ENCODE data around the gene GADL1.

GADL1 gene

GRCh38 chr3:30696403-30696819 lies 198.1 kb downstream of the GADL1 start:
- Histone ChIP-seq H3K9me3 (replicated peaks; ENCODE audit: insufficient read depth, low read length) (no peaks in the 10 kb centered on the region), H3K27me3 (replicated peaks; ENCODE audit: insufficient read depth, low read length) (no peaks in the 10 kb centered on the region), H3K79me2 (ENCODE audit: low read length) (no peaks in the 10 kb centered on the region), H3K4me2 (ENCODE audit: low read depth, low read length) (0 out of 2 replicates have a peak overlapping the region, but pooled peaks have one; percentile 7), H2AFZ (ENCODE audit: low read length) (no peak overlapping the region), H3K36me3 (replicated peaks; ENCODE audit: insufficient read depth, low read length) (no peaks in the 10 kb centered on the region), H3K4me1 (ENCODE audit: low read length) (peaks cover 10% of the 10 kb centered on the region), H3K4me3 (ENCODE audit: low read length) (no peak overlapping the region), H3K27ac (ENCODE audit: low read length) (no peak overlapping the region), H3K9ac (ENCODE audit: low read length) (no peak overlapping the region), H4K20me1 (ENCODE audit: insufficient read depth, low read length) (no peaks in the 10 kb centered on the region), H3F3A (ENCODE audit: insufficient read depth, low read length) (no peaks in the 10 kb centered on the region), H3K9me2 (replicated peaks; ENCODE audit: insufficient read depth, low read length) (no peaks in the 10 kb centered on the region)
- no peak for DNase-seq
- TF ChIP-seq EZH2 (optimal IDR thresholded peaks at IDR 0.05; ENCODE audit: low read depth, low read length) (no peak), EZH2phosphoT487 (IDR thresholded peaks at IDR 0.05; ENCODE audit: low read length) (no peak), CTCF (IDR thresholded peaks at IDR 0.05; ENCODE audit: low read length) (no peak)

GRCh38 chr3:30695302-30696061 lies 199.0 kb downstream of the GADL1 start:
- no peak for DNase-seq
- Histone ChIP-seq H3K36me3 (replicated peaks; ENCODE audit: insufficient read depth, low read length) (no peaks in the 10 kb centered on the region), H2AFZ (ENCODE audit: low read length) (no peak overlapping the region), H3K4me3 (ENCODE audit: low read length) (no peak overlapping the region), H3F3A (ENCODE audit: insufficient read depth, low read length) (no peaks in the 10 kb centered on the region), H3K79me2 (ENCODE audit: low read length) (no peaks in the 10 kb centered on the region), H3K27me3 (replicated peaks; ENCODE audit: insufficient read depth, low read length) (no peaks in the 10 kb centered on the region), H3K9me2 (replicated peaks; ENCODE audit: insufficient read depth, low read length) (no peaks in the 10 kb centered on the region), H4K20me1 (ENCODE audit: insufficient read depth, low read length) (no peaks in the 10 kb centered on the region), H3K9me3 (replicated peaks; ENCODE audit: insufficient read depth, low read length) (no peaks in the 10 kb centered on the region), H3K27ac (ENCODE audit: low read length) (no peak overlapping the region), H3K4me2 (ENCODE audit: low read depth, low read length) (no peak overlapping the region), H3K4me1 (ENCODE audit: low read length) (peaks cover 10% of the 10 kb centered on the region), H3K9ac (ENCODE audit: low read length) (no peak overlapping the region)
- TF ChIP-seq EZH2phosphoT487 (IDR thresholded peaks at IDR 0.05; ENCODE audit: low read length) (no peak), CTCF (IDR thresholded peaks at IDR 0.05; ENCODE audit: low read length) (no peak), EZH2 (optimal IDR thresholded peaks at IDR 0.05; ENCODE audit: low read depth, low read length) (no peak)

DNA sequence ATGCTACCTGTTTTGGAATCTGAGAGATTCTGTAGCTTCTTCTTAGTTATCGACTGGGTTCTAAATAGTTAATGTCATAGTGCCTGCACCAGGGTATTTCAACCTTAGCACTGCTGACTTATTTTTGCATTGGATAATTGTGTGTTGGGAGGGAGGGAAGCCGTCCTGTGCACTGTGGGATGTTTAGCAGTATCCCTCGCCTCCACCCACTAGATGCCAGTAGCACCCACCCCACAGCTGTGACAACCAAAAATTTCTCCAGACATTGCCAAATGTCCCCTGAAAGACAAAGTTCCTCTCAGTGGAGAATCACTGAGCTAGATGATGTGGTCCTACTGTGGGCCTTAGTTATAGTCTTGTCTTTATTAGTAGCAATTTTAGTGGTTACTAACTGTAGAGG lies 199.8 kb downstream of the GADL1 start:
- H3K4me2 ChIP-seq (ENCODE audit: low read depth, low read length) = no peak overlapping the region
- no peaks in the 10 kb centered on the region for H3K9me2 ChIP-seq (replicated peaks; ENCODE audit: insufficient read depth, low read length)
- no peaks in the 10 kb centered on the region for H3F3A ChIP-seq (ENCODE audit: insufficient read depth, low read length)
- H3K27me3 ChIP-seq (replicated peaks; ENCODE audit: insufficient read depth, low read length) = no peaks in the 10 kb centered on the region
- no peaks in the 10 kb centered on the region for H4K20me1 ChIP-seq (ENCODE audit: insufficient read depth, low read length)
- H3K79me2 ChIP-seq (ENCODE audit: low read length) = no peaks in the 10 kb centered on the region
- H2AFZ ChIP-seq (ENCODE audit: low read length) = no peak overlapping the region
- no peak overlapping the region for H3K4me3 ChIP-seq (ENCODE audit: low read length)
- TF ChIP-seq CTCF (IDR thresholded peaks at IDR 0.05; ENCODE audit: low read length) = no peak
- TF ChIP-seq EZH2 (optimal IDR thresholded peaks at IDR 0.05; ENCODE audit: low read depth, low read length) = no peak
- TF ChIP-seq EZH2phosphoT487 (IDR thresholded peaks at IDR 0.05; ENCODE audit: low read length) = no peak
- no peak overlapping the region for H3K9ac ChIP-seq (ENCODE audit: low read length)
- no peak overlapping the region for H3K27ac ChIP-seq (ENCODE audit: low read length)
- DNase-seq = no peak
- no peaks in the 10 kb centered on the region for H3K36me3 ChIP-seq (replicated peaks; ENCODE audit: insufficient read depth, low read length)
- H3K4me1 ChIP-seq (ENCODE audit: low read length) = peaks cover 10% of the 10 kb centered on the region
- H3K9me3 ChIP-seq (replicated peaks; ENCODE audit: insufficient read depth, low read length) = no peaks in the 10 kb centered on the region
